AG08396 (cell line): Measurements from ENCODE around the gene DGAT2.

ENCODE experiments used
- DNase-seq: peaks from one replicate; pipeline ENCODE4 v3.0.0; 2012; ENCODE audit warnings: low spot score, mixed read lengths

Gene DGAT2

GRCh38 chr11:75780888-75781287, 12.3 kb downstream of the DGAT2 start:
- DNase-seq: no peak

- no peak for DNase-seq
Observed at GRCh38 chr11:75781296-75781695, 12.7 kb downstream of the DGAT2 start.

GRCh38 chr11:75781831-75782230, 13.3 kb downstream of the DGAT2 start:
- no peak for DNase-seq

- no peak for DNase-seq
Observed at GRCh38 chr11:75782540-75783263, 14.1 kb downstream of the DGAT2 start.

- no peak for DNase-seq
Observed at GRCh38 chr11:75783416-75784084, 15.0 kb downstream of the DGAT2 start.

- DNase-seq: no peak
Observed at GRCh38 chr11:75784085-75784478, 15.5 kb downstream of the DGAT2 start.

GRCh38 chr11:75784506-75784905, 15.9 kb downstream of the DGAT2 start:
- DNase-seq: no peak

- no peak for DNase-seq
Observed at GRCh38 chr11:75785187-75785586, 16.6 kb downstream of the DGAT2 start.

- DNase-seq: no peak
Observed at GRCh38 chr11:75786101-75786736, 17.6 kb downstream of the DGAT2 start.

GRCh38 chr11:75789521-75789920, 20.9 kb downstream of the DGAT2 start:
- DNase-seq: no peak

- DNase-seq: no peak
Observed at GRCh38 chr11:75790986-75791385, 22.4 kb downstream of the DGAT2 start.

- DNase-seq: no peak
Observed at GRCh38 chr11:75792127-75792731, 23.7 kb downstream of the DGAT2 start.

- DNase-seq: no peak
Observed at GRCh38 chr11:75792997-75793800, 24.6 kb downstream of the DGAT2 start.

- no peak for DNase-seq
Observed at GRCh38 chr11:75793966-75794365, 25.4 kb downstream of the DGAT2 start.

- no peak for DNase-seq
Observed at GRCh38 chr11:75795276-75796090, 26.9 kb downstream of the DGAT2 start.

GRCh38 chr11:75796091-75796435, 27.5 kb downstream of the DGAT2 start:
- no peak for DNase-seq

GRCh38 chr11:75797116-75797515, 28.5 kb downstream of the DGAT2 start:
- DNase-seq: no peak

- DNase-seq: peak; percentile 36
Observed at GRCh38 chr11:75797792-75798191, 29.2 kb downstream of the DGAT2 start.

GRCh38 chr11:75800136-75800675, 31.6 kb downstream of the DGAT2 start:
- DNase-seq: no peak

GRCh38 chr11:75800728-75801361, 32.3 kb downstream of the DGAT2 start:
- no peak for DNase-seq
